Activated T-helper 2 cell treated with anti-CD3 and anti-CD28 coated beads, Interferon-gamma antibody, Interleukin-2, Interleukin-4, amounts not matched to agents 10 μg/mL and 5 μg/mL and 100 μg/mL, durations not matched to agents 14 hours and 24 hours and 36 hours (primary cell): ENCODE data around the gene FAM204A. TPM values are rescaled to one million over a fixed set of nuclear protein-coding genes. Genes with fewer than 3 reads are reported as not detected.

Experiments used
- DNase-seq: peaks from one replicate; pipeline ENCODE4 v3.0.0; 2021; ENCODE audit warnings: low spot score
- H3K27ac Mint-ChIP-seq: one replicate; pipeline ENCODE4 v1.8.0; 2021; ENCODE audit warnings: mixed read lengths
- H3K27me3 Mint-ChIP-seq: one replicate; pipeline ENCODE4 v1.8.0; 2021; ENCODE audit warnings: low read depth, mixed read lengths
- H3K36me3 Mint-ChIP-seq: one replicate; pipeline ENCODE4 v1.8.0; 2021; ENCODE audit warnings: low read depth, mixed read lengths
- H3K4me1 Mint-ChIP-seq: one replicate; pipeline ENCODE4 v1.8.0; 2021; ENCODE audit warnings: low read depth, mixed read lengths
- H3K4me3 Mint-ChIP-seq: one replicate; pipeline ENCODE4 v1.8.0; 2021; ENCODE audit warnings: low read depth, mild to moderate bottlenecking, moderate library complexity, mixed read lengths
- H3K9me3 Mint-ChIP-seq: one replicate; pipeline ENCODE4 v1.8.0; 2021; ENCODE audit warnings: mixed read lengths
- intact Hi-C: fragments of 100-400 bp; cut with micrococcal nuclease; formaldehyde crosslinking; loops from one replicate; pipeline ENCODE4 v1.15.1; 2023
- total RNA-seq: library from RNA; stranded (reverse); gene quantifications from 2 replicates; pipeline ENCODE4 v1.2.3, GENCODE V29; 2022

The FAM204A gene
- total RNA-seq, 1 donor from 2014 or later: 55.6 TPM

DNA sequence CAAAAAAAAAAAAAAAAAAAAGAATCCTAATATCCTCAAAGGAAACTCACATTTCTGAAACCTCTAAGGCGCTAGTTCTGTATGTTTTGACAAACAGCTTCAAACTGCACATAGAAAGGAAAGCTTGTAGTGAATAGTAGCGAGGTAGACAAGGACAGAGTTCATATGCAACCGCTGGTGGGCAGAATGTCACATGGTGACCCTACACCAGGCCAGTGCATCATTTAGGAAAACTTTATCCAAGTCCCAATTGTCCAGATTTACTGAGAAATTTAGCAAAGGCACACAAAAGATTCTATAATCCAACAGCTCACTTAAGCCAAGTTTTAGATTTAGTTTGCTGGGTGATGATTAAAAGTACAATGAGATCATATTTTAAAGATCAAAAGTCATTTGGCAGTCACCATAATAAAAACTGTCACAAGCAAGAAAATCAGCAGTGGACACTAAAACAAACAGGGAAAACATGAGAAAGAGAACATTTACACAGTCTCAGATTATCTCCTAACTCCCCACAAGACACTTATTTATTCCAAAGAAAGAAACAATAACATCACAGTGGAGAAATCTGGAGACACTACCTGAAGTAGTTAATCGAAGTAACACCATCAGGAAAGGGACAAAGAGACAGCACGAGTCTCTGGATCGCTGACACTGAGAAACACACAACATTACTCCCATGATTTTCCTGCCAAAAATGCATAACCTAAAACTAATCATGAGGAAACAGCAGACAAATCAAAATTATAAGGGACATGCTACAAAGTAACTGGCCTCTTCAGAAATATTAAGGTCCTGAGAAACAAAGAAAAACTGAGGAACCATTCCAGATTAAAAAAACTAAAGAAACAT, 20.2 kb downstream of the FAM204A start:
- intact Hi-C loops: no loop called here
- Mint-ChIP-seq H3K4me1 (peaks cover 1% of the 10 kb centered on the region), H3K36me3 (peaks cover 39% of the 10 kb centered on the region), H3K9me3 (no peaks in the 10 kb centered on the region), H3K27ac (no peak overlapping the region), H3K27me3 (no peaks in the 10 kb centered on the region), H3K4me3 (no peak overlapping the region)
- no peak for DNase-seq

DNA sequence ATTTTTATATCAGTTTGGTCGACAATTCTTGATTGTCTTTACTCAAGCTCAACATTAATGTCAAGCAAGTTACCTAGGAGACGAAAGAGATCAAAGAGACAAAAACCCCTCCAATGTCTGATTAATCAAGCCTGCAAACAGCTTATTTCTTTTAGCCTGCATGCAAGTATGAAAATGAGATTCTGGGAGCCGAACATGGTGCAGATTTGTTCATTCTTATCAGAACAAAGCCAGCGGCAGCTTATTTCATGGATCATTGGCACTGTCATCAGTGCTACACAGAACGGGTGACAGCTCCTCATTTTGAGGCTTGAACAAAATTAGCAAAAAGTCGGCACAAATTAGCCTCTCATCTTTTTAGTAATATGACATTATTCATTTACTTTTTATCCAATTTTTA, 26.5 kb downstream of the FAM204A start:
- Mint-ChIP-seq H3K4me3 (no peak overlapping the region), H3K27ac (no peak overlapping the region), H3K36me3 (peaks cover 15% of the 10 kb centered on the region), H3K4me1 (peaks cover 1% of the 10 kb centered on the region), H3K27me3 (no peaks in the 10 kb centered on the region), H3K9me3 (no peaks in the 10 kb centered on the region)
- intact Hi-C loops: no loop called here
- DNase-seq: no peak

DNA sequence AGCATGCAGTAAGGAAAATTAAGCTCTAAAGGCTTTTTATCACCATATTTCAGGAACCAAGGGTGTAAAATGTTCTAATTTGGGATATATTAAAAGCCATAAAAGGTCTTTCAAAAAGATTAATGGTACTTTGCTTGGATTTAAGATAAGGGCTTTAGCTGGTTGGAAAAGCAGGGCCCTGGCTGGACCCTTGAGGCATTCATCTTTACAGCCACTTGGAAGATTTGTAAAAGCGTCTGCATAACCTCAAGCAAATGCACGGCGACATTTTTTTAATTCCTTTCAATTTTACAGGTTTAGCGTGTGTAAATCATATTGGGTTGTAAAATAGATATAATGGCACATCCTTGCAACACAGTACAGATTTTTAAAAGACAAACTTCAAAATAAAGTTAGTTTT, 27.2 kb downstream of the FAM204A start:
- peaks cover 14% of the 10 kb centered on the region for H3K36me3 Mint-ChIP-seq
- no peaks in the 10 kb centered on the region for H3K9me3 Mint-ChIP-seq
- no peak overlapping the region for H3K27ac Mint-ChIP-seq
- H3K4me3 Mint-ChIP-seq: no peak overlapping the region
- no peaks in the 10 kb centered on the region for H3K4me1 Mint-ChIP-seq
- DNase-seq: no peak
- intact Hi-C loops: no loop called here
- H3K27me3 Mint-ChIP-seq: no peaks in the 10 kb centered on the region

- Mint-ChIP-seq H3K36me3 (peaks cover 17% of the 10 kb centered on the region), H3K27me3 (no peaks in the 10 kb centered on the region), H3K4me3 (no peak overlapping the region), H3K9me3 (no peaks in the 10 kb centered on the region), H3K4me1 (no peaks in the 10 kb centered on the region), H3K27ac (no peak overlapping the region)
- no peak for DNase-seq
- intact Hi-C loops: no loop called here
Measured at GRCh38 chr10:118311505-118311904, 30.6 kb downstream of the FAM204A start.

DNA sequence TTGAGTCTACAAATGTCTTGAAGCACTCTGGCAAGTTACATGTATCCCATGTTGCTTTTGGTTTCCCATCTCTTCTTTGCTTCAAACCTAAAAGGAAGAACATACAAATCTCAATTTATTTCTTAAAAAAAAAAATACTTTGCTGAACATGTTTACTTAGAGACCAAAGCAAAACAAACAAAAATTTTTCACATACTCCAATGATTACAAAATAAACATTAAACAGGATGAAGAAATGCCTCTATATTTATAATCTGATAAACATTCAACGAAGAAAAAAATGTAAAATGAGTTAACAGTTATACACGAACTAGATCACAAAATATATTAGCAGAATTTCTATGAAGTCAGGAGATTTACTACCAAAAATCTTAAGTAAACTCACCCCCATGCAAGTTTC, 31.3 kb downstream of the FAM204A start:
- Mint-ChIP-seq H3K27ac (no peak overlapping the region), H3K9me3 (no peaks in the 10 kb centered on the region), H3K4me3 (no peak overlapping the region), H3K36me3 (peaks cover 21% of the 10 kb centered on the region), H3K4me1 (no peaks in the 10 kb centered on the region), H3K27me3 (no peaks in the 10 kb centered on the region)
- intact Hi-C loops: no loop called here
- no peak for DNase-seq

GRCh38 chr10:118309911-118310310, 32.2 kb downstream of the FAM204A start:
- intact Hi-C loops: no loop called here
- Mint-ChIP-seq H3K4me3 (no peak overlapping the region), H3K27me3 (no peaks in the 10 kb centered on the region), H3K27ac (no peak overlapping the region), H3K4me1 (no peaks in the 10 kb centered on the region), H3K9me3 (no peaks in the 10 kb centered on the region), H3K36me3 (peaks cover 24% of the 10 kb centered on the region)
- no peak for DNase-seq

GRCh38 chr10:118308664-118309063, 33.5 kb downstream of the FAM204A start:
- Mint-ChIP-seq H3K36me3 (peaks cover 26% of the 10 kb centered on the region), H3K27me3 (no peaks in the 10 kb centered on the region), H3K4me3 (no peak overlapping the region), H3K27ac (no peak overlapping the region), H3K9me3 (no peaks in the 10 kb centered on the region), H3K4me1 (no peaks in the 10 kb centered on the region)
- no peak for DNase-seq
- intact Hi-C loops: no loop called here

GRCh38 chr10:118307859-118308258, 34.3 kb downstream of the FAM204A start:
- Mint-ChIP-seq H3K9me3 (no peaks in the 10 kb centered on the region), H3K36me3 (peaks cover 26% of the 10 kb centered on the region), H3K4me1 (no peaks in the 10 kb centered on the region), H3K4me3 (no peak overlapping the region), H3K27ac (no peak overlapping the region), H3K27me3 (no peaks in the 10 kb centered on the region)
- intact Hi-C loops: no loop called here
- no peak for DNase-seq

- H3K36me3 Mint-ChIP-seq: peaks cover 25% of the 10 kb centered on the region
- intact Hi-C loops: no loop called here
- DNase-seq: no peak
- no peaks in the 10 kb centered on the region for H3K9me3 Mint-ChIP-seq
- no peaks in the 10 kb centered on the region for H3K4me1 Mint-ChIP-seq
- no peak overlapping the region for H3K27ac Mint-ChIP-seq
- no peaks in the 10 kb centered on the region for H3K27me3 Mint-ChIP-seq
- no peak overlapping the region for H3K4me3 Mint-ChIP-seq
Measured at GRCh38 chr10:118307220-118307619, 34.9 kb downstream of the FAM204A start.

GRCh38 chr10:118305730-118306129, 36.4 kb downstream of the FAM204A start:
- Mint-ChIP-seq H3K4me3 (no peak overlapping the region), H3K4me1 (no peaks in the 10 kb centered on the region), H3K27ac (no peak overlapping the region), H3K27me3 (no peaks in the 10 kb centered on the region), H3K9me3 (no peaks in the 10 kb centered on the region), H3K36me3 (peaks cover 17% of the 10 kb centered on the region)
- DNase-seq: no peak
- intact Hi-C loops: no loop called here

DNA sequence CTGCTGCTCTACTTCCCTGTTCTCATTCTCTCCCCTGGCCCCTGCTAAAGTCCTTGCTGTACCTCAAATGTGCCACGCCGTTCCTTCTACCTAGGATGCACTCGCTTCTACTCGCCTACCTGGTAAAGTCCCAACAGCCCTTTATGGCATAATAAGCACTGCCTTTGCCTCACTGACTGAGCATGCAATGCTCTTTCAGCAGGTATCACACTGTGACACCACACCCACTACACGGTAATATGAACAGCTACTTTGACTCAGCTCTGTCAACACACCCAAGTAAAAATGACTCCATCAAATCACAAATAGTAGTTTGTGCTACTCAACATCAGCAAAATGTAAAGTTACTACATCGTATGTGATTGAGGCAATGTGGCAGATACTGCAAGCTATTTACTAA, 37.6 kb downstream of the FAM204A start:
- H3K27ac Mint-ChIP-seq: no peak overlapping the region
- H3K4me3 Mint-ChIP-seq: no peak overlapping the region
- intact Hi-C loops: no loop called here
- H3K36me3 Mint-ChIP-seq: peaks cover 11% of the 10 kb centered on the region
- H3K4me1 Mint-ChIP-seq: no peaks in the 10 kb centered on the region
- no peaks in the 10 kb centered on the region for H3K9me3 Mint-ChIP-seq
- DNase-seq: no peak
- no peaks in the 10 kb centered on the region for H3K27me3 Mint-ChIP-seq

DNA sequence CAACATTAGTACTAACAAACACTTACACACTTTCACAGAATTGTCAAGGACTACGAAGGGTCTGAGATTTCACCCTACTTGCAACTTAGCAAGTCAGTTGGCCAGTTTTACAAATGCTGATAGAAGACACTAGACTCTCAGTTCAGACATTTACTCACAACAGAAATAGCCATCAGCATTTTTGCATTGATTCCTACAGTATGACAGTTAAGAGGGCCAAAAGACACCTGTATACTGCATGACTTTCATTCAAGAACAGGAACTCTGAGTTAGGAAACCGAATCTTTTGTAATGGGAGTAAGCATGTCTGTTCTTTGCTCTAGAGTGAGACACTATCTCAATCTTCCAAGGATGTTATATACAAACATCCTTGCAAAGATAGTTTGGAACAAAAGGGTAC, 40.9 kb downstream of the FAM204A start:
- DNase-seq: no peak
- H3K27me3 Mint-ChIP-seq: no peaks in the 10 kb centered on the region
- H3K4me3 Mint-ChIP-seq: no peak overlapping the region
- peaks cover 6% of the 10 kb centered on the region for H3K36me3 Mint-ChIP-seq
- no peaks in the 10 kb centered on the region for H3K9me3 Mint-ChIP-seq
- H3K27ac Mint-ChIP-seq: no peak overlapping the region
- intact Hi-C loops: no loop called here
- no peaks in the 10 kb centered on the region for H3K4me1 Mint-ChIP-seq

DNA sequence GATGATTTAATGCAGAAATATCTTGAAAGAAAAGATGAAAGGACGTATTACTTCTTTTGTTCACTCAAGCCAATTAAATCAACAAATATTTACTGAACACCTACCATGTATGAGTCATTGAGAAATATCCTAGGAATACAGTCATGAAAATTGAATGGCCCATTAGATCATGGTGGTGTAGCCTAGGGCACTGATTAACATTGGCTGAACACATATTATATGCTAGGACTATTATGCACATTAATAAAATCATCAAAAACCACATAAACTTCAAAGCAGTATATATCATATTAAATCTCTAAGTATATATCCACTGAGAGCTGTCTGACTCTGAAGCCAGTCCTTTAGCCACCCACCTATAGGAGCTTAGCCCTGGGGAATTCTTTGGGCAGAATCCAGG, 41.8 kb downstream of the FAM204A start:
- Mint-ChIP-seq H3K27me3 (no peaks in the 10 kb centered on the region), H3K4me3 (no peak overlapping the region), H3K27ac (no peak overlapping the region), H3K9me3 (no peaks in the 10 kb centered on the region), H3K4me1 (no peaks in the 10 kb centered on the region), H3K36me3 (peaks cover 3% of the 10 kb centered on the region)
- DNase-seq: no peak
- intact Hi-C loops: no loop called here

DNA sequence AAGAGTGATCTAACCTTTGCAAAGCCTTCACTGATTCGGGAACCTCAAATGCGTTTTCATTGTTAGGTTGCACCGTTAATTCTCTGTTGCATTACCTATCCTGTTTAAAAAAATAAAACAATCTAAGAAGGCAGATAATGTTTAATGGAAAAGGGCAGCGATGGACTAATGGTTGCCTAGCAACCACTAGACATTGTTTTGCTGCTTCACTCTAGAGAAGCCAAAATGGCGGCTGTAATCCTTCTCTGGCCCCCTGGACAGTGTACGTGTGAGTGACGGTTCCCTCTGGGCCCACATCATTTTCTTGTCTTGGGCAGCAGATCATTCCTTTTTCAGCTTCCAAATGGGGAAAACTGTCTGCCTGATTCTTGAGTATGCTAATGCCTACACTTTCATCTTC, 43.3 kb downstream of the FAM204A start:
- H3K9me3 Mint-ChIP-seq: no peaks in the 10 kb centered on the region
- H3K36me3 Mint-ChIP-seq: no peaks in the 10 kb centered on the region
- H3K4me3 Mint-ChIP-seq: no peak overlapping the region
- no peak overlapping the region for H3K27ac Mint-ChIP-seq
- intact Hi-C loops: no loop called here
- no peaks in the 10 kb centered on the region for H3K27me3 Mint-ChIP-seq
- H3K4me1 Mint-ChIP-seq: no peaks in the 10 kb centered on the region
- no peak for DNase-seq
